Skin epidermis (tissue), 12 donors: ENCODE measurements around the gene PDE4D.
"Not testable (repeated sequence)": the region's sequence is repeated elsewhere in the genome, so short reads cannot be mapped to it uniquely, and the experiment has no call there.

ENCODE experiments used
- H3K27ac ChIP-seq, 21 experiments: fragments of 200-600 bp; sonication (generic) in 11 of 21; one replicate each; pipeline ENCODE4 v1.5.0; 2020; ENCODE audit warnings: mild to moderate bottlenecking in 3 of 21, inconsistent platforms in 2 of 21, moderate library complexity in 2 of 21
- H3K4me3 ChIP-seq, 7 experiments: fragments of 200-600 bp; sonication (generic) in 2 of 7; one replicate each; pipeline ENCODE4 v1.5.0; 2020; ENCODE audit warnings: inconsistent platforms in 2 of 7, mild to moderate bottlenecking in 2 of 7, moderate library complexity in 1 of 7

PDE4D gene

DNA sequence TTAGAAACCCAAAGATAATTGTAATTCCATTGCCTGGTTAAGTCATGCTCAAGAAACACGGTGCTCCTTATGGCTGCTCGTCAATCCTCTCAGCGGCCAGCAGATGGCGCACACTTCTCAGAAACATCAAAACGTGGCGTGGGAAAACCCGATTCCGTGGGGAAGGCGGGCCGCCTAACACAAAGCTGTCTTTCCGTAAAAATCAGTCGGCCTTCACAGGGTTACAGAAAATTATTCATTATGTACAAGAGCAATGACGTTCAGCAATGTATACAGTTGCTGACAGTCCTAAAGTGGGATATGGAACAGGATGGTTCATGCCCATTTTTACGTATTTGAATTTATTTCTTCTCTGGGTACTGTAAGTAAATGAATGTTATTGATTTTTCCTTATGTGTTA, 83.5 kb downstream of the PDE4D start:
- no peak overlapping the region for H3K4me3 ChIP-seq

DNA sequence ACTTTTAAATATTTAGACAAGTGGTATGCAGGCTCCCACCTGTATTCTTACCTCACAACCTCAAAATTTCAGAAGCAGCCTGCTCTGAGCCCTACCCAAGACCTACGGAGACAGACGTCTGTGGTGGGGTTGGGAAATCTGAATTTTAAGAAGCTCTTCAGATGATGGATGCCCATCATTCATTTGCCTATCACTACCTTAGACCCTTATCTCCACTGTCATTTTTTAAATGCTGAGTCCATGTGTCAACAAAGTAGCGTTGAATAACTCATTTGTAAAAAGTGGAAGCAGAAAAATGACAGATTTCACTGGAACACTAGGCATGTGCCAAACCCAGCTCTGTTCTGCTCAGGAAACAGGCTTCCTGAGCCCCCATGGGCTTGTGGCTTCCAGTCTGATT, 85.7 kb downstream of the PDE4D start:
- Histone ChIP-seq H3K27ac (no peak overlapping the region), H3K4me3 (no peak overlapping the region)

More for the DNA sequence above, 83.5 kb downstream of the PDE4D start:
- H3K27ac ChIP-seq: no peak overlapping the region

DNA sequence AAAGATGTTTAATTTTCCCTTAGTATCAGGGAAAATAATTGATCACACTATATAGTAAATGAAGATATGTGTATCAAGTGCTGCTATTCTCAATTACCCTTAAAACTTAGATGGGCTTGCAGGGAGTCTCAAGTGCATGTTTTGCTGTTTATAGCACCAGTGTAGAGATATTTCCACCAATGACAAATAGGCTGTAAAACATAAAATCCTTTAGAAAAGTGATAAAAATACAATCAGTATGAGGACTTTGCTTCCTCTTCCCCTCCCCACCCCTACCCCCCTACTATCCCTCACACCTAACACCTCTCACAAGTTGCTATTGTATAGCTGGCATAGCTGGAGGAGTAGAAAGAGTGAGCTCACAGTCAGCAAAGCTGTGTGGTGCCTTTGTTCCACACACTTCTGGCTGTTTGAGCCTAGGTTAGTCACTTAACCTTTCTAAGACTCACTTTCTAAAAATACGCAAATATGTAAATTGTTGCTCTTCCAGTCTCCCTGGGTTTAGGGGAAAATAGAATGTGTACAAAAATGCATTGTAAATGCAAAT, 93.1 kb downstream of the PDE4D start:
- Histone ChIP-seq H3K4me3 (no peak overlapping the region), H3K27ac (no peak overlapping the region)

DNA sequence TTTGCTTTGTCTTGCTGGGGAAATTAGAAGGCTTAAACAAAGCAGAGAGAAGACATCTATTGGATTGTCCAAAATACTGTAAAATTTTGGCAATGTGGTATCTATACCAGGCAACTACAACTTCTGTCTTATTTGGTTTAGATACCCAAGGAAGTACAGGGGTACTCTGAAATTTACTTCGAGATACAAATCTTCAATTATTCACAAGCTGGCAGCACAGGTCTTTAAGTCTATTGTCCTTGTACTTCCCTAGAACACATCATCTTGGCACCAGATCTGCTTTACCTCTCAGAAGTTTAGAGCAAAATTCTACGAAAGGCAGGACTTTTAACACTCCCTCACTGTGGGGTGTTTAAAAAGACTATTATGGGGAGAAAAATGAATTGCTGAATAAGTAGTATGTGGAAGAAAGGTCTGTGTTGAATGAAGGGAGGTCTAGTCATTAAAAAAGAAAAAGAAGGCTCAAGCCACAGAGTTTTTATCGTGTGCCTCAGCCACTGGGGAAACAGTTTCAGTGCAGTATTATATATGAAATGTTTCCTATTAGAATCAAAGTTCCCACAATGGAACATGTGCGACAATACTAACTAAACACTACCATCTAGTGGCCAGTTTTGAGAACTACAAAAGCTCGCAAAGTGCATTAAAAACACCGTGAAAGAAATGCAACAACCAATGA, 93.7 kb downstream of the PDE4D start:
- Histone ChIP-seq H3K4me3 (peak overlapping the region in 1 of 7 experiments; percentile 5), H3K27ac (peak overlapping the region in 8 of 21 experiments; percentile 1 to 81 (median 39))

DNA sequence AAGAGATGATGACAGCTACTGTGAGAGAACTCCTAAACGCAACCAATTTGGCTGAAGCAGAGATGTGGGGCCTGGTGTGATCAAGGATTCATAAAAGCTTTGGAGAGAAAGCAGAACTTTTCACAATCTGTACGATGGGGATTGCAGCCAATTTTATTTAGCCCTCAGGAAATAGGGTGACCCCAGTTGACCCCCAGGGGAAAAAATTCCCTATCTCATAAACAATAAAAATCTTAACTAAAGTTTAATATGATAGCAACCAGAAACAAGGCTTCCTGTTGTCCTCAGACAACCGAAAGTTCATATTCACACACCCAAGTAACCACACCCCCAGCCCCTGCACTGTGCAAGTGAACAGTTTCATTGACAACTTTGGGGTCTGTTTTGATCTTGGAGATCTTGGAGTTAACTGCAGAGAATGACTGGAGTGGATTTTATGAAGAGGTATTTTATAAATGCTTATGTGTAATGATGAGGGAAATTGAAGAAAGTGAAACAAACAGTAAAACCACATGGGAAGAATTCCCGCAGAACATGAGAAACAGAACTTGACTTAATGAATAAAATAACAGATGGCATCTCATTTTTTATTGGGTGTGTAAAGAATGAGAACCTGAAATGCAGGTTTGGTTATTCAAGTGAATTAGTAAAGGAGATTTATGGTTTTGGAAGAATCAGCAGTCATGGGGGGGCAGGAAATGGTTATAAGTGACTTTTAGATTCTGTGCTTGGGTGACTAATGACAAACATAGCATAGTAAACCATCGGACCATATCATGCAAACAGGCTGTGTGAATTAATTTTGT, 94.5 kb downstream of the PDE4D start:
- peak overlapping the region in 1 of 7 experiments; percentile 5 for H3K4me3 ChIP-seq
- peak overlapping the region in 13 of 21 experiments; percentile 5 to 81 (median 51) for H3K27ac ChIP-seq

DNA sequence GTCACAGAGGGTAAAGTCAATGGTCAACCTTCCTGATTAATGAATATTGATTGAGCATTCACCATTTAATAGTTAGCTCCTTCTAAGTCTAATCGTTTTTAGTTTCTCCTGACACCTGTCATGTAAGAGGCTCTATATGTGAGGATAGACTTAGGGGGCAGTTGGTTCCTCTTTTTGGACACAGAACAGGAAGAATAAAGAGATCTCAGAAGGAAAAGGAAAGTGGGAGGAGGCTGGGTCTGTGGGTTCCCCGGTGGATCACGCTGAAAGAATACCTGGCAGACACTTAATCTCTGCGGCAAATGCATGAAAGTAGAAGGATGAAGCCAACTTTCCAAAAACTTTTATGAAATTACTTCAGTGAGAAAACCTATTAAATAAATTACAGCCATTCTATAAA, 98.4 kb downstream of the PDE4D start:
- no peak overlapping the region for H3K27ac ChIP-seq
- H3K4me3 ChIP-seq: no peak overlapping the region

DNA sequence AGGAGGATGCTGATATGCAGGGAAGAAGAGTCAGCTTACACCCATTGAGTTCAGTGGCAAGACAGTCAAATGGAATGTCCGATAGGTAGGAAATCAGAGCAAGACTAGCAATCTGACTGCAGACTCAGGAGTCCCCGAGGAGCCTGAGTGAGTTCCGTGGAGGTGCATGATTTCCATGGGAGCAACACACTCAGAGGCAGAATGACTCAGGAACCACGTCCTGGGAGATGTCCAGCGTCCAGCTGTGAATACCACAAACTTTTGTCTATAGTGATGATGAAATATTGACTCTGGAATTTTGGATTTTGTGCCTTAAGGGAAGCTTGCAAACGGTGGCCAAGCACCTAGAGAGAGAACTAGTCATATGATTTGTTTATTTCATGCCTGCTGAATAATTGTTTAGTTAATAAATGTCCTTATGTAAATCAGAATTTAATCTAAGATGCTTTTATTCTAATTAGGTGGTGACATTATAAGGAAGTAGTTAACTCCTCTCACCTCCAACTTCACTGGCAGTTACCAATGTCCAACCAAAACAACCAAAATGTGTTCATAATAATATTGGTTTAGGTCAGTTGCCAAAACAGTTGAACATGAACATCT, 100.4 kb downstream of the PDE4D start:
- Histone ChIP-seq H3K27ac (no peak overlapping the region), H3K4me3 (no peak overlapping the region)

DNA sequence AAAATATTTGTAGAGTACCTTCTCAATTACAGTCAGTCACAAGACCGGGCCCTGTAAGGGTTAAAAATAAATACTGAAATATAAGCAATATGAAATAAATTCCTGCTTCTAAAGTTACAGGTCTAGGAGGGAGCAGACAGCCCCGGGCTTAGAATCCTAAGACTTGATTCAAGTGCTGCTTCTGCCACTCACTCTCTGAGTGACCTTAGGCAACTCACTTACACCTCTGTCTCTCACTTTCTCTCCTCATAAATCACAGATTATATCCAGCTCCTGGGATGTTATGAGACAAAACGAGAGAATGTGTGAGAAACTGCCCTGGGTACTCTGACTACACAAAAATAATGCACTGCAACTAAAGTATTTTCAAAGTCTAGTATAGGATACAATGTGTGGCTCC, 101.9 kb downstream of the PDE4D start:
- Histone ChIP-seq H3K4me3 (no peak overlapping the region), H3K27ac (peak overlapping the region in 6 of 21 experiments; percentile 24 to 69 (median 50))

DNA sequence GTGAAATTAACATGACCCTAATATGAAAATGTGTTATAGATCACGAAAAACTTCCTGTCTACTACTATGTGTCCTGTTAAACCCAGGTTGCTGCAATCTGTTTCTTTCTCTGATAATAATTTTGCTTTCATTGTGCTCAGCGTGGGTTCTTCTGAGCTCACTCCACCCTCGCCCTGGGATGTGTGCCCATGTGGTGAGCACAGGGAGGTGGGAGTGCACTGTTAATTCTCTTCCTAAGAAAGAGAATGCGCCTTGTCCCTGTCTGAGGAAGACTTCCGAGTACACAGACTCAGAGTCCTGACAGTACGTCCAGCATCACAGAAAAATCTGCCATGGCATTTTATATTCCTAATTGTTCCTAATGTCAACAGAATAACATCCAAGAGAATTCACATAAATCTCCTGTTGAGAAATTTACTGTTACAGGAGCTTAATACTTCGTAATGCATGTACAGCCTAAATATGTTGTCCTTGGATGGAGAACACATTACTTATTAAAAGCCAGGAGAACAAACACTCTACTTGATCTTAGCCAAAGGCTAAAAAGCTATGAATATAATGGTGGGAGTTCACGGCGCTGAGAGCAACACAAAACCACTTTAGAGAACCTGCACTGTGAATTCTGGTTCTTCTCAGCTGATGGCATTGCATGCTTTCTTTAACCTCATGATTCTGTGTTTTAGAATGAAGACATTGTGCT, 102.6 kb downstream of the PDE4D start:
- Histone ChIP-seq H3K4me3 (peak overlapping the region in 1 of 7 experiments; percentile 1), H3K27ac (peak overlapping the region in 12 of 21 experiments; percentile 8 to 69 (median 35))

DNA sequence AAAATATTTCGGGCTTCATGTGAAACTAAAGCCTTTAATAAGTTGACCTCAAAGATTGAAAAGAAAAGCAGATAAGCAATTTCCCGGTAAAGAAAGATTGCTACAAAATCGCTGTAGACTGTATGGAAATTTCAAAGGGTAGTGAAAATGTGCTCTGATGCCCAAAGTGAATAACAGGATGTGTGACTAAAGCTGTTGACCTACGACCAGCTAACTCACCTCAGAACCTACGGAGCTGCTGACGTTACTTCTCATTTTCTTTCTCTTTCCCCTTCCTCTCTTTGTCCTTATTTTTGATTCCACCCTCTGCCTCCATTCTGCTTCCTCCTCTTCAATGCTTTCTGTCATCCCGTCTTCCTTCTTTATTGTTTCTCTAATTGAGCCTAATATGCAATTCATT, 103.2 kb downstream of the PDE4D start:
- Histone ChIP-seq H3K27ac (peak overlapping the region in 13 of 21 experiments; percentile 8 to 69 (median 25)), H3K4me3 (peak overlapping the region in 1 of 7 experiments; percentile 1)

DNA sequence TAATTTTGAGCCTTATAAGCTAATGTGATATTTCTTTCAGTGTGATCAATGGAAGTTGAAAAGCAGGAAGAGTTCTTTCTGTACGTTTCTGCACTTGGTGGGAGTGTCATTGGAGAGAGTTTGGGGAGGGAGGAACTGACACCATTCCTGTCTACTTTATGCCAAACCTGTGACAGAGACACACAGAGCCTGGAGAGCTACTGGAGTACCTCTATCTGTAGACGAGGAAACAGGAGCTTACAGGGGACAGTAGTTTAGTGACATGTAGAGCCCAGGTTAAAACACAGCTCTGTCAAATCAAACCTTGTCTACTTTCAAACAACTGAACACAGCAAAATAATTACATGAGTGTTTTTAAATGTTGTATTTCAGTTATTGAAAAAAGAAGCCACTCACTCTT, 103.6 kb downstream of the PDE4D start:
- H3K27ac ChIP-seq: peak overlapping the region in 12 of 21 experiments; percentile 8 to 69 (median 32)
- no peak overlapping the region for H3K4me3 ChIP-seq

DNA sequence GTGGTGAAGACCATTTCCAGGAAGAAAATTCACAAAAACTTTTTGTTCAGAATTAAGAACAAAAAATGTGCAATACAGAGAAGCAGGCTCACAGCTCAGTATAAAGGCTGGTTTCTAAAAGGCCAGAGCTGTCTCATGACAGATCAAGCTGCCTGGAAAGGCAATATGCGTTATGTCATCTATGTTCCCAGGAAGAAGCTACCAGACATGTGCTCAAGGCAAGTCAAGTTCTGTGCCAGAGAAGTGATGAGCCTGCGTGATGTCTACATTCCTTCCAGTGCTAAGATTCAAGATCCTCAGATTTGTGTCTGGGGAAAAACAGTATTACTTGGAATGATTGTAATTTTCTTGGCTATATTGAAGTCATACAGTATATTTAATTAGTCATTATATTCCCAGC, 104.3 kb downstream of the PDE4D start:
- H3K4me3 ChIP-seq: no peak overlapping the region
- peak overlapping the region in 2 of 21 experiments; percentile 33 to 54 for H3K27ac ChIP-seq

DNA sequence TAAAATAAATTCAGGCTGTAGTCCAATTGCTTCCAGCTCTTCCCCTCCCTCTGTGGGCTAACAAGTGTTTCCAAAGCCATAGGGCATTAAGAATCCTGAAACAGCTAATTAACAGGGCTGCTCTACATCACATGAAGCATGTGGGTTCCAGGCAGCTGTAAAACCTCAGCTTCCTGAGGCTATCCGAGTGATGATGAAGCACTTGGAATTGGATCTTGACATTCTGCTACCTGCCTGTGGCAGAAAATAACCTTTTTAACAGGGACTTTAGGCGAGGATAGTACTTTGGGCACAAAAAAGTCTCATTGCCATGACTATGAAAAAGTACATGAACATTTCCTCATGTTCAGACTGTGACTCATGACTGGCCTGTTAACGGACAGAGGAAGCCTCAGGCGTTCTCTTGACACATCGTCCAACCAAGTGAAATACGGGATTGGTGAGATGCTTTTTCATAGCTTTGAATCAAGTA, 107.2 kb downstream of the PDE4D start:
- Histone ChIP-seq H3K27ac (peak overlapping the region in 2 of 21 experiments; percentile 33 to 56), H3K4me3 (no peak overlapping the region)

DNA sequence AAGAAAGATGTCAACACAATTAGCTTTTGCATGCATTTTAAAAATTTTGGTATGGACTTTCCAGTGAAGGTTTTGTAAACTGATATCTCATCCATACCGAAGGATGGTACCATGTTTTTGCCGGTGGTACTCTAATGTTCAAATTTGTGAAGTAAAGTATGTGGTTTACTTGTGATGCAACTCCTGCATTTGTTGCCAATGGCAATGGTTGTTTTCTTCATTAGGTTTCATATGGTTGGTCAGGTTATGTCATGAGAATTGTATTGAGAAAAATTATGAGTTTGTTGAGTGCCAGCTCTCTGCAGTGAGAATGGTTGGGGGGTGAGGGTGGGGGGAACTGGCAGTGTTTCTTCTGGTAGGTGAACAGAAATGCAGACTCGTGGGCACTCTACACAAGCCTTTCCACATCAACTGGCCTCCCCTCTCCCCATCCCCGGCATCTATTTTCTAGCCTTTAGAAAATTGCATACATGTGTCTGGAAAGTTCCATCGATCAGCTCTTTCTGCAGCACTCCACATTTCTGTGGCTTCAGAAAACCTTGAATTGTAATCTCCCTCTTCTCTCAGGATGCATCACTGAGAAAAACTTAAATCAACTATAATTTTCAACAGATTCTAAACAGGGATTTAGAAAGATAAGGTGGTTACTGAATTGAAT, 107.7 kb downstream of the PDE4D start:
- Histone ChIP-seq H3K27ac (peak overlapping the region in 2 of 21 experiments; percentile 33 to 56), H3K4me3 (no peak overlapping the region)

DNA sequence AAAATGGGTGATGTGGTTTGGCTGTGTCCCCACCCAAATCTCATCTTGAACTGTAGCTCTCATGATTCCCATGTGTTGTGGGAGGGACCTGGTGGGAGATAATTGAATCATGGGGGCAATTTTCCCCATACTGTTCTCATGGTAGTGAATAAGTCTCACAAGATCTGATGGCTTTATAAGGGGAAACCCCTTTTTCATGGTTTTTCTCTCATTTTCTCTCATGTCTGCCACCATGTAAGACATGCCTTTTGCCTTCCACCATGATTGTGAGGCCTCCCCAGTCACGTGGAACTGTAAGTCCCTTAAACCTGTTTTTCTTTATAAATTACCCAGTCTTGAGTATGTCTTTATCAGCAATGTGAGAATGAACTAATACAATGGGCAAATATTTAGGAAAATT, 108.8 kb downstream of the PDE4D start:
- H3K4me3 ChIP-seq, H3K27ac ChIP-seq: not testable (repeated sequence)

DNA sequence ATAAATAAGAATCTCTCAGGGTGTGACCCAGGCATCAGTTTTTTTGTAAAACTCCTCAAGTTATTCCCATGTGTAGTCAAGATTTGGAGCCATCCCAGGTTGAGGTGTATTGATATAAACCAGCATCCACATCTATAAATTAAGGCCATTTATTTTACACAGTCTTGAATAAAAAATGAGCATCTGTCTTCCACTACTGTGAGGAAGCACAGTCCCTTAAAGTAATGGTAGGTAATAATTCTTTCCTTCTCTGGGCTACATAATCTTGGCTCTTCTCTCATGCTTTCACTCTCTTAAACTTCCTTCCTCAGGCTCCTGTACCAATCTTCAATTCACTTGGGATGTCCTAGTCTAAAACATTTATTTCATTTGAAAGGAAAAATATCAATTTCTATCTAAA, 110.3 kb downstream of the PDE4D start:
- no peak overlapping the region for H3K27ac ChIP-seq
- no peak overlapping the region for H3K4me3 ChIP-seq

DNA sequence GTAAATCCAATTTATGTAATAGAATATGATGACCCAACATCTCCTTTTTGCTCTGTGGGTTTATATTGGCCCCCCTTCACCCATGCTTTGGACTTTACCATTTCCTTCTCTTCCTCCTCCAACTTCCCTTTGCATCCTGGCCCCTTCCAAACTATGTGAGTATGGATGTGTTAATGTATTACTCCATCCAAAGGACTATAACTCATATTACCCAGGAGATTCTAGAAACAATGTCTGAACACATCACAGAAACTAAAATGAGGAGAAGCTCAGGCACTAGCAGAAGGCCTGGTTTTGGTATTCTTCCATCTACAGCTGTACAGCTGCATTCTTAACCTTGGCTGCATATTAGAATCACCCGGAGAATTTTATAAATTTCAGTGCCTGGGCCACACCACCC, 110.7 kb downstream of the PDE4D start:
- H3K4me3 ChIP-seq: no peak overlapping the region
- H3K27ac ChIP-seq: no peak overlapping the region

DNA sequence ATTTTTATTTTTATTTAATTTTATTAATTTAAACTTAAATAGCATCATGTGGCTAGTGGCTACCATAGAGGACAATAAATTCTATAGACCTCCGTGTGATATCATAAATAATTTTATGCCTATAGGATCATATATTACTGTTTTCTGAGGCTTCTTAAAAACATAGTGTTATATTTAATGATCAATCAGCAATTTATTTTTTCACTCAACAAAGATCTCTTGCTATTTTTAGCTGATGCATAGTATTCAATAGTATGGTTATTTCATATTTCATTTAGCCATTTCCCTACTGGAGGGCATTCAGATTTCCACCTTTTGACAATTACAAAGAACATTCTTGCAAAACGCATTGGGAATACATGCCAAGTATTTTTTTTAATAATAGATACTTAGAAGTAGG, 114.1 kb downstream of the PDE4D start:
- H3K4me3 ChIP-seq: no peak overlapping the region
- no peak overlapping the region for H3K27ac ChIP-seq

DNA sequence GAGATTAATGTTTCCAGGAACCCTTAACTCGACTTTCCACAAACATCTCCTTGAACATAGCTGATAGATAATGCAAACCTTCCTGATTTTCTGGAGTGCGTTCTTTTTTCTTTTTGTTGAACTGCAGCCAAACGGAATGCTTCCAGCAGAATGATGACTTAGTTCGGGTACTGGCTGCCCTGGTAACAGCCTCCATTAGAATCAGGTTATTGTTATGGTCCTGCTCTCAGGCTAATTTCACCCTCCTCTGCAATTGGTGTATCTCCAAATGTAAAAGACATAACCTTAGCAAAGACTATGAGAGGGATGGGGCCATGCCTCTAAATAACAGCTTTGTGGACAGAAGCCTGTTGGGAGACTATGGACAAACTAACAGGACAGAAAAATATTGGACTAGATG, 116.5 kb downstream of the PDE4D start:
- Histone ChIP-seq H3K27ac (no peak overlapping the region), H3K4me3 (no peak overlapping the region)
